Measurements from ENCODE around the gene GLRA3.
"Not testable (repeated sequence)": the region's sequence is repeated elsewhere in the genome, so short reads cannot be mapped to it uniquely, and the experiment has no call there.

The GLRA3 gene

DNA sequence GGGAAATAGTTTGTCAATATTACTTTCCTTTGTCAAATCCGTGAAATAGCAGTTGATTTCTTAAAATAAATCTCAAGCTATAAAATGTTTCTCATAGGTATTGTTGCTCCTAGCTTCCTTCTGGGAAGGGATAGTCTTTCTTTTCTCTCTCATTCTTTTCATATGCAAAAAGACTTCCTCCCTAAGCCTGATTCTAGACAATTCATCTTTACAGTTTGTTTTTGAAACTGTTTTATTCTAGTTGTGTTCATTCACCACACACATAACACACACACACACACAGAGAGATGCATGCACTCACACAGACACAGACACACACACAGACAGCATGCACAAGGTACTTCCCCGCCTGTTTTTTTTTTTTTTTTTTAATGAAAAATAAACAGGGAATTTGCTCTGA is 18.2 kb downstream of the GLRA3 start:
- DNase-seq (ENCODE audit: low read depth), result no peak

DNA sequence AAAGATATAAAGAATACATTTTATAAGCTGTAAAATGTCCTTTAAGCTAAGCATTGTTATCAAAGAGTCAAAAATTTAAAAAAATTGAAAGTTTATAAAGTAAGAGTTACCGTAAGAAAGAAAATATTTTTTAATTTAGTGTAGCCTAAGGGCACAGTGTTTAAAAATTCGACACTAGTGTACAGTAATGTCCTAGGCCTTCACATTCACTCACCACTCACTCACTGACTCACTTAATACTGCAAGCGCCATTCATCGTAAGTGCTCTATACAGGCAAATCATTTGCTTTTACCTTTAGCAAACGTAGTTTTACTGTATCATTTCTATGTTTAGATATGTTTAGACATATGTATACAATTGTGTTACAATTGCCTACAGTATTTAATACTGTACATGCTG is 20.2 kb downstream of the GLRA3 start:
- no peak for DNase-seq (ENCODE audit: low read depth)

DNA sequence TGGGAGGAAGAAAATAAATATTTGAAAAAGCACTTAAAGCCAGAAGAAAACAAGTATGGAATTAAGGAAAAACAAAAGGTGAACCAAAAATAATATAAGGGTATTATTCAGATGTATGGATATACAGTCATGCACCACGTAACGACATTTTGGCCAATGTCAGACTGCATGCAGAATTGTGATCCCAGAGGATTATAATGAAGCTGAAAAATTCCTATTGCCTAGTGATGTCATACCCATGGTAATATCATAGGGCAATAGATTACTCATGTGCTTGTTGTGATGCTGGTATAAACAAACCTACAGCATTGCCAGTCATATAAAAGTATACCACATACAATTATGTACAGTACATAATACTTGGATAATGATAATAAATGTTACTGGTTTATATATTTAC is 20.9 kb downstream of the GLRA3 start:
- DNase-seq (ENCODE audit: low read depth), result no peak

DNA sequence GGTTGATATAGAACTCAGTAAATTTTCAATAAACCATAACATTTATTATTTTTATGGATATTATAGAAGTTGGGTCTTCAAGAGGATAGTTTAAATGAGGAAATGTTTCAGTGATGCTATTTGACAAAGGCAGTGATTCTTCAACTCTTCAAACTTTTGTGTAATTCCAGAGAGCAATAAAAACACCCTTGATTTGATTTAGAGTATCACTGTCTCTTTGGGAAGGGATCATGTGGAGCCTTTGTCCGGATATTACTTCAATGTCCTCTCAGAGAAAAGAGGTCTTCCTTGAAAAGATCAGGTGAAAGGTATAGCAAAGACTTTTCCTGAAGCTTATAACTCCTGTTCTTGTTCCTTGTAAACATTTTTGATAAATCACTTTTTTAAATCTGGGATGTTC is 23.3 kb downstream of the GLRA3 start:
- DNase-seq (ENCODE audit: low read depth), result no peak

DNA sequence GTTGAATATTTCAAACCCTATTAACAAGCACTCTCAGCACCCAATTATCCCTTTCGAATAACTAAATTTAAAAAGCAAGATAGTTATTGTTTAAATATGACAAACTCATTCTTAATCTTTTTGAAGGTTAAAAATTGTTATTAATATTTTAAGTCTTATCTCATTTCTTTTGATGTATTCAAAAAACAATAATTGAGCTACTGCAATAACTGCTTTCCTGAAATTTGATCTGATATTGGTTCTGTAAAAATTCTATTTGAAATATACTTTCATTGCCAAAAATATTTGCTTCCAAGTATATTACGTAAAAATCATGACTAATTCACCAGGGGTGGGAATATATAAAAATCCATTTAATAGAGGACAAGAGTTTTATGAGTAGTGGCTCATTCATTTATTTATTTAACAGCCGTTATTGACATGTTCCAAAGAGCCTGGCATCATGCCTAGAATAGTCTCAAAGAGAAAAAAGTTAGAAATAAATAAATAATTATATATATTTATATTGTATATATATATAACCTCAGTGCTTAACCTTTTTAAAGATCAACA is 34.4 kb downstream of the GLRA3 start:
- no peak for DNase-seq (ENCODE audit: low read depth)

DNA sequence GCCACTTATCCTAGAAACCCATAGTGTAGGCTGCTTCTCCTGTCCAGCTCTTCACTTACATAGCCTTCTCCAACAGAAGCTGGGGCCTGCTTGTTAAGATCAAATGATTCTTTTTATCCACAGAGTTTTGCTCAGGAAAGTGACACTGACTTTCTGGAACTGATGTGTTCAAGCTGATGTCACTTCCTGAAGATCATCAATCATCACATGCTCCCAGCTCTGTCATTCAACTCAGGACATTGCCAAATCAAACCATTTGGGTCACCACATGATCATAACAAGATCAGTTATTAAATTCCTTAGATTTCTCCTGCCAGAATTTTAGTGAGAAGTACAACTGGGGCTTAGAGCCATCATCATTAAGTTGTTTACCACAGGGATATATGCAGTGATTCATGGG is 39.4 kb downstream of the GLRA3 start:
- no peak for DNase-seq (ENCODE audit: low read depth)

DNA sequence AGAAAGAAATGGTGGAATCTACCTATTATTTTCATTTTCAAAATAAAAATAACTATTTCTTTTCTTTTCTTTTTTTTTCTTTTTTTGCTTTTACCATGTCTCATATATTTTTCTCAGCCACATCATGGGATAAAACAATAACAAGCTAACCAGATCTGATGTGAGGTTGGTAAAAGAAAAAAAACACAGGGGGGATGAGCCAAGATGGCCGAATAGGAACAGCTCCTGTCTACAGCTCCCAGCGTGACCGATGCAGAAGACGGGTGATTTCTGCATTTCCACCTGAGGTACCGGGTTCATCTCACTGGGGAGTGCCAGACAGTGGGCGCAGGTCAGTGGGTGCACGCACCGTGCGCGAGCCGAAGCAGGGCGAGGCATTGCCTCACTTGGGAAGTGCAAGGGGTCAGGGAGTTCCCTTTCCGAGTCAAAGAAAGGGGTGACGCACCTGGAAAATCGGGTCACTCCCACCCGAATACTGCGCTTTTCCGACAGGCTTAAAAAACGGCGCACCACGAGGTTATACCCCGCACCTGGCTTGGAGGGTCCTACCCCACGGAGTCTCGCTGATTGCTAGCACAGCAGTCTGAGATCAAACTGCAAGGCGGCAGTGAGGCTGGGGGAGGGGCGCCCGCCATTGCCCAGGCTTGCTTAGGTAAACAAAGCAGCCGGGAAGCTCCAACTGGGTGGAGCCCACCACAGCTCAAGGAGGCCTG is 50.6 kb downstream of the GLRA3 start:
- DNase-seq (ENCODE audit: low read depth), result not testable (repeated sequence)

DNA sequence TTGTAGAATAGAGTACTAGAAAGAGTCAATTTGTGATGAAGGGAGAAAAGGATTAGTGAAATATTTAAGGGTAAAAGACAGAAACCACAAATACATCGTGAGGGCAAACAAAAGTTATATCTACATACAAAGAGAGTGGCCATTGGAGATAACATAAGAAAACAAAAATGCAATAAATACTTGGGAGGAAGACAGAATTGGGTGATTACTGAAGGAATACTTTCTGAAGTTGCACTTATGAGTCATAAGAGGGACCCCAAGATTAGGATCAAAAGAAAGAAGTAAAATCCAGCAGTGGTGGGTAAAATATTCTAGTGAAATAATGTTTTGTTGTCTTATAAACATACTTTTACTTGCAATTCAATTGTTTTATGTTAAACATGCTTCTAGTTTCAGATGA is 53.7 kb downstream of the GLRA3 start:
- DNase-seq (ENCODE audit: low read depth), result no peak

DNA sequence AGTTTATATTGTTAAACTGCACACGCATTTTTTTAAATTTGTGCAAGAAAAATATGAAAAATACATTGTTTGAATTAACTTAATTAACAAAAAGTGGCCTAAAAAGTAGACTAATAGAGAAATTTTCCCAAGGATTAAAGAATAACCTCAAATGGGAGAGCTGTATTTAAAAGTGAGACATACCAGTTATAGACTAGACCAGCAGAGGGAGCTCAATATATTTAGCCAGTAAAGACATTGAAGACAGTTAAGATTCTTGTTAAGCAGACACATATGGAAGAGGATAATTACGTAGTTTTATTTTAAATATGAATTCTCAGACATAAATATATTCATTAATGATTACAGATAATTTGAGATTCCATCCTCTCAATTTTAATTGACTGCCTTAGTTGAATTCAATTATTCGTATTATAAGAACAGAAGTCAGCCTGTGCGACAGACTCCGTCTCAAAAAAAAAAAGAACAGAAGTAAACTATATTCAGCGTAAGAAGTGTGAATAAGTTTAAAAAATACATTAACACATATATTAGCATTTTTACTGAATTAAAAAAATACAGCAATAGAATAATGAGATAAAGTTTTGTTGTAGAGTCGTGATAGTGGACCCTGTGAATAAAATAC is 64.8 kb downstream of the GLRA3 start:
- DNase-seq (ENCODE audit: low read depth), result no peak

DNA sequence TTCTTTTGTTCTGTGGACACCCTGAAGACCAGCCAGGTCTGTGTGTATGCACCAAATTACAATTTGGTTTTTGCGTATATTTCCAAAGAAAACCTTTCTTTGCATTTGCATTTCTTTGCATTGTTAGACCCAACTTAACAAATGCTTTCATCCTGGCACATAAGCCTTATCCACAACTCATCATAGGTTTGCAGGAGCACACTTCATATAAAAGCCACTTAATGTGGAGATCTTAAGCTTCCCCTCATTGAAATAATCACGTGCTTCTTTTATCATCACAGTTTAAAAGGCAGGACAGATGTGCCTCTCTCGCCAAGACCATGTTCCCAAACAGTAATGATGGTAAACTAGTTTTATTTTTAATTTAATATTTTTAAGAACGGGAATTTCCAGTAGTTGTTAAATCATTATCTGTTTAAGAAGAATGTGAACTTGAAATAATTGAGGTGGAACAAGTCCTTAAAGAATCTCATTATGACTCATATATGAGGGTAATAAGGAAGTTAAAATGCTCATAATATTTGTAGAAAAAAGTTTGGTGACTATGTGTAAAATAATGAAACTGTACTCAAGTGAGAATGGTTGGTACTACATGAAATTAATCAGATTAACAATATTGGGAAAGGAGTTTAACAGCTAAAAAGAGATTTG is 65.5 kb downstream of the GLRA3 start:
- DNase-seq (ENCODE audit: low read depth), result no peak

DNA sequence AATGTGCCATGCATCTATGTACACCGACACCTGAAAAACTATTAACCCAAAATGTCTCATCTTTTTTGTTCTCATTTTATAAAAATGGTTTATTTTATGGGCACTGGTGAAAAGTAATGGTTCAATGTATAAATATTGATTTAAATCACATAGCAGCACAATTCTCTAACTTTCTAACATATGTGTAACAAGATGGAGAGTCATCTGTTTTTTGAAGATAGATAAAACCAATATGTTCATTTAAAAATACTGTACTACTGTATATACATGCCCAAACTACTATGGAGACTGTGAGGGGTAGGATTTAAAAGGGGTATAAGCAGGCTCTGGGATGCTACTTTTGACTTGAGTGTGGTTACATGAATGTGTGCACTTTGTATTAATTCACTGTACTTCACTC is 67.6 kb downstream of the GLRA3 start:
- DNase-seq (ENCODE audit: low read depth), result no peak

DNA sequence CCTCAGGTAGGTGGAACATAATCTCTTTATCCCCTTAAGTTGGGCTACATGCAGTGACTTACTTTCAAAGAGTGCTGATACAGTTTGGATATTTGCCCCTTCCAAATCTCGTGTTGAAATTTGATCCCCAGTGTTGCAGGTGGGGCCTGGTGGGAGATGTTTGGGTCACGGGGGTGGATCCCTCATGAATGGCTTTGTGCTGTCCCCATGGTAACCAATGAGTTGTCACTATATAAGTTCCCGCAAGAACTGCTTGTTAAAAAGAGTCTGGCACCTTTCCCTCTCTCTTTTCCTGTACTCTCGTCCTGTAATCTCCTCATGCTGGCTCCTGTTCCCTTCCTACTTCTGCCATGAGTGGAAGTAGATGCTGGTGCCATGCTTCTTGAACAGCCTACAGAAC is 71.3 kb downstream of the GLRA3 start:
- DNase-seq (ENCODE audit: low read depth), result no peak

DNA sequence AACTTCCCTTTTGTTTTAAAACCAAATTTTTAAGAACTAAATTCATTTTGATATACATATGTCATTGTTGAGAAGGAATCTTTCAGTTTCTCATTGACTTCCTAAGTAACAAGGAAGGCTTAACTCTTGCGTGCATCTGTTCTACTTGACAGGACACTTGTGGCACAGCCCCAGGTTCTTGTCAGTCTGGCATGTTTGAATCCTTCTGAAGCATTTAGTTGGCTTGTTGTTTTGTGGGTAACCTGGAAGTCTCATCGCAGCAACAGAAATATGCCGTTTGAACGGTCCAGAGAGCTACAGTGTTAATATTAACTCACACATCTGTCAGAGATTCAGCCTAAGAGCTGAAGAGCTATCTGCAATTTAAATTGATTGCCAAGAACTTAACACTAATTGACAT is 76.0 kb downstream of the GLRA3 start:
- no peak for DNase-seq (ENCODE audit: low read depth)

DNA sequence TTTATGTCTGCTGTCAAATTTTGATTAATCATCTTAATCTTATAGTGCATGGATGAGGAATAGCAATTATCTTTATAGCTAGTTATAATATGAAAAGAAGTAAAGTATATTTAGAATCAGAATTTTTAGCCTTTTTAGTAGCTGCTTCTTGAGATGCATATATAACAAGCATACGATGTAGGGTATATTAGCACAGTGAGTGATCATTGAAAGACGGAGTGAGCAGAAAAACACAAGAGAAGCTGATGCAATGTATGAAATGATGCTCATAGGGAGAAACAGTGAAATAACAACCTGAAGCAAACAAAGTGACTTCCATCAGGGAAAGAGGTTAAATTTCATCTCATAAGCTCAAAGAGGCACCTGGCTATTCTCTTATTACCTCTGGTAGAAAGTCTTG is 77.0 kb downstream of the GLRA3 start:
- DNase-seq (ENCODE audit: low read depth), result no peak

DNA sequence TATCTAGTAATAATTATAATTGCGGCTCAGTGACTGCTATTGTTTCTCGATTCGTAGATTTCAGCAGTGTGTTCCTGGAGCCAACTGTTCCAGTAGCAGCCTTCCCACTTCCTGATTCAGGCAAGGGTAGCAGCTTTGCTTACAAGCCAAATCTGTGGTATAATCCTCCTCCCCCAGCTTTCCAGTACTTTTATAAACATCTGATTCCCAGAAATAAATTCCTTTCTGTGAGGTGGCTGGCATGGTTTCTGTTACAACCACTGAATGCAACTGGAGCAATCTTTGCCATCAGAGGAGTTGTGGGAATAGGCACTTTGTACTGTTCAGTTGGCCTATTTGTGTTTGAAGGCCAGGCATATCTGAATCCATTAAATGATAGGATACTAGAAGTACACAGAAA is 80.0 kb downstream of the GLRA3 start:
- DNase-seq (ENCODE audit: low read depth), result no peak

DNA sequence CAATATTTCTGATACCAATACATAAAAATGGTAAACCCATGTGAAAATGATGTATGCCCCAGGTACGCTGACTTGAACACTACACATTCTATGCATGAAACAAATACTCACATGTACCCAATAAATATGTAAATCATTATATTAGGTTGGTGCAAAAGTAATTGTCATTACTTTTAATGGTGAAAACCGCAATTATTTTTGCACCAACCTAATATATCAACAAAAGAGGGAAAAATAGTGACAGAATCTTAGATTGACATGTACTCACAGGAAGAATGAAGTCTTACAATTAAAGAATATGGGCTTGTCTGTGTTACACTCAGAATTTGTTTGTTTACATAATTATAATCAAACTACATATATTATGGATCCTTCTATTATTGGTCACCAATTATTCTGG is 82.3 kb downstream of the GLRA3 start:
- no peak for DNase-seq (ENCODE audit: low read depth)

DNA sequence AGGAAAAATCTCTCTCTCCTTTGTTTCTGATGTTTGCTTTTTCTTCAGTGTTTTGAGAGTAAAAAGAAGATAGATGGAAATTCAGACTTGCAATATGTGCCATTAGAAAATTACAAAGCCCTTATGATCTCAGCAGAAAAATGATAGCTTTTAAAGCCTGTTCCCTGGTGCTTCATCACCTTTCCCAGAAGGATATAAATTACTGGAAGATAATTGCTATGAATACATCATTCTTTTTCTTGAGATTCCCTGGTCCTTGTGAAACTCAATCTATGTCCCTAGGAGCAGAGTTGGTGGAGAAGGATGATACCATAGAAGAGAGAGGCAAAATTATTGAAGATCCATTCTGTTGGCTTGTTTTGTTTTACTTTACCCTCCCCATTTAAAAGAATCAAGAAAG is 86.5 kb downstream of the GLRA3 start:
- no peak for DNase-seq (ENCODE audit: low read depth)

DNA sequence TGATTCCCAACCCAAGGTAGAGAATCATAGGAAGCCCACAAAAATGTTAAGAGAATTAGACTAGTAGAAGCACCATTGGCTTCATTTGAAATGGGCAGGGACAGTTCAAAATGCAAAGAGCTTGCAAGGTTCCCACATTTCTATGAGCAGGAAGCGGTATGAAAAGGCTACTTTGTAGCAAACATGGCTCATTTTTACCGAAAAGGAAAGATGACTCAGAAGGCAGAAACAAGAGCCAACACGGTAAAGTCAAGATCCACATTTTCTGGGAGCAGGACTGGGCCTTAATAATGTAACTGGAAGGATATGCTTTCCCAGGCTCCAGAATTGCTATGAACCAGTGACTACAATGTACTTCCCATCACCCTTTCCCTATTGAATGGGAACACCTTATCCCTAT is 89.5 kb downstream of the GLRA3 start:
- DNase-seq (ENCODE audit: low read depth), result no peak

DNA sequence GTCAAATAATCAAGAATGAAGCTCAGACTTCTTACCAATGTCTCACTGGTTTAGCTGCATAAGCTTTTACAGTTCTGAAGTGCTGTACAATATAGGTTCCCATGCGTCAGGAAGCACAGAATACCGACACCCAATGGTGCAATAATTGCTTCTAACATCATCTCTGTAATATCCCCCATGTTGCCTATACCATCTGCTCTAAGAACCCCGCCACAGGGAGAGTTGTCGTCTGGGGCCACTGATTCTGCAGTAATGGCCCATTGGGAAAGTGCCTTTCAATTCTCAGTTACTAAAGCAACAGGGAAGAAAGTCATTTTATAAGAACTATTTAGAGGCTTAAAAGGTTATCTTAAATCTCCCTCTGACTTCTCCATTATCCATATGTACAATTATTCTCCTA is 94.9 kb downstream of the GLRA3 start:
- DNase-seq (ENCODE audit: low read depth), result no peak

DNA sequence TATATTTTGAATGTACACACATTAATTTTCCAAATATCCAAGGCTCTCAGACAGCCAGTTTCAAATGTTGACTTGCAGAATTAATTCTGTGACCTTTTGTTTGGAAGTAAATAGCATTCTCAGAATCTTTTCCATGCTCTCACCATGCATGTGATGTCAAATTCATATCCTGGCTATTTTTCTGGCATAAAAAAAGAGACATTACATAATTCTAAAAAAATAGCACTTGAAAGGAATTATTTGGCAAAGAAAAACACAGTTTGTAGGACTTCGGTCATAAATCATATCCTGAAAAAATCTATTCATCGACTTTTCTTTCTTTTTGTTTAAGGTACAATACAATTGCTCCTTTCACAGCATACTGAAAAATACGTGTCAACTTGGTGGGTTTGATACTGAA is 111.2 kb downstream of the GLRA3 start:
- no peak for DNase-seq (ENCODE audit: low read depth)

DNA sequence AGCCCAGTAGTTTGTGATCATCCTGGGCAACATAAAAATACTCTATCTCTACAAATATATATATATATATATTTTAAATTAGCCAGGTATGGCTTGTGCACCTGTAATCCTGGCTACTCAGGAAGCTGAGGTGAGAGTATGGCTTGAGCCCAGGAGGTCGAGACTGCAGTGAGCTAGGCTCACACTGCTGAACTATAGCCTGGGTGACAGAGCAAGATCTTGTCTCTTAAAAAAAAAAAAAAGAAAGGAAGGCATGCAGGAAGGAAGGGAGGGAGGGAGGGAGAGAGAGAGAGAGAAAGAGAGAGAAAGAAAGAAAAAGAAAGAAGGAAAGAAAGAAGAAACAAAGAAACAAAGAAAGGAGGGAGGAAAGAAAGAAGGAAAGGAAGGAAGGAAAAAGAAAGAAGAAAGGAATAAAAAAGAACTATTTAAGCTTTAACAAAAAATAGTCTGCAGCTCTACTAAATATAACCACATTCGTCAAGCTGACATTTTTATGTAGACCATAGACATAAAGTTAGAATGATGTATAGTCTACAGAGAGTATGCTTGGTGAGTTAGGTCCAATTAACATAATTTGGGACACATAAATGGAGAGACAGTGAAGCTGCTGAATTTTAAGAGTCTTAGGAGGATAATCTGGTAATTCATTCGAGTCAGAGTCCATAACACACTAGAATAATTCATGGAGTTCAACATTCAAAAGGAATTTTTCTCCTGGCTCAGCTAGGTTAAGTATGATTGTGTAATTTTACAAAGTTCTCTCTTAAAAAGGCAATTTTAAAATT is 111.9 kb downstream of the GLRA3 start:
- no peak for DNase-seq (ENCODE audit: low read depth)

DNA sequence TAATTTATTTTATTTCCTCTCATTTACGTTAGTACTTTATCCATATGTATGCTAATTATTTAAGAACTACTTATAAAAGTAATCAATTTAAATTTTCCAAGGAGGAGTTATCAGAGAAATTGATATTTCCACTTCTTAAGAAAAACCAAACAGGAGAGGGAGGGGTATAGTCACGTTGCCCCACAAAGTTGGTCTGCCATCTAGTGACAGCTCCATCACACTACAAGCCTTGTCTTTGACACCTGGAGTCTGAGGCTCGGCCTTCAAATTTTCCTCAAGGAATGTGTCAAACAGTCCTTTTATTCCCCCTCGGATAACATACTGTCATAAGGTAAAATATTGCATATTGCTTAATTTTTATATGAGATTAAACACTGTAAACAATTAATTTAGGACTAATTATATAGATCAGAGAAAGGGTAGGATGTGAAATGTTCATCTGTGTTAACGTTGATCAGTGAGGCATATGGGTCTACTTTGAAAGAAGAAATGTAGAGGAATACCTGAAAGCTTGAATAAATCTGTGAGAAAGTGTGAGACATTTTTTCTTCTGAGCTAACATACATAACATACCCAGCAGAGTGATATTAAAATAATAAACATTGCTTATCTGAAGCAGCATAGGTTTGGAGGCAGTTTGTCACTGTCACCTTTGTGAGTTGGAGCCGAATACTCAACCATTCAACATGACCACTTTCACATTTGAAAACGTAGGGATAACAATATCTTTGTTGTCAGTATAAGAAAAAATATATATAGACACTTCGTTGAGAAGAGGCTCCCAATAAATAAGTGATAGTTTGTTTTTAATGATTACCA is 114.4 kb downstream of the GLRA3 start:
- DNase-seq (ENCODE audit: low read depth), result no peak

Measured in stimulated activated CD8-positive, alpha-beta memory T cell treated with anti-CD3 and anti-CD28 coated beads, Interleukin-12 subunit alpha, Interleukin-12 subunit beta, amount 100 ng/mL, for 1 hour (primary cell).